Erythroblast (primary cell): Measurements from ENCODE around the gene CLEC2L.

Experiments
- GATA1 ChIP-seq: IDR thresholded peaks from 2 replicates; pipeline ENCODE4 v1.6.1; 2011; ENCODE audit warnings: low read depth, mild to moderate bottlenecking, control low read depth, low read length, moderate library complexity
- POLR2A ChIP-seq: IDR thresholded peaks from 2 replicates; pipeline ENCODE4 v1.6.1; 2011; ENCODE audit warnings: mild to moderate bottlenecking, low read length

GRCh38 chr7:139571190-139571589 lies 47.7 kb downstream of the CLEC2L start:
- TF ChIP-seq POLR2A (no peak), GATA1 (no peak)
